ENCODE results near the gene CLSTN3.
A peak's percentile ranks its signal among the peaks of the same experiment; 100 is the strongest.
"Not testable (repeated sequence)": the region's sequence is repeated elsewhere in the genome, so short reads cannot be mapped to it uniquely, and the experiment has no call there.

The CLSTN3 gene

GRCh38 chr12:7103837-7104584 lies 26.2 kb upstream of the CLSTN3 start:
- DNase-seq (ENCODE audit: low spot score) = no peak

- no peak for DNase-seq (ENCODE audit: low spot score)
Observed at GRCh38 chr12:7106082-7106481, 24.1 kb upstream of the CLSTN3 start.

GRCh38 chr12:7107181-7107580 lies 23.0 kb upstream of the CLSTN3 start:
- not testable (repeated sequence) for DNase-seq (ENCODE audit: low spot score)

- DNase-seq (ENCODE audit: low spot score) = no peak
Observed at GRCh38 chr12:7107636-7108002, 22.6 kb upstream of the CLSTN3 start.

- DNase-seq (ENCODE audit: low spot score) = no peak
Observed at GRCh38 chr12:7108003-7108795, 22.0 kb upstream of the CLSTN3 start.

GRCh38 chr12:7108796-7109571 lies 21.2 kb upstream of the CLSTN3 start, which contains the start of gene C1RL:
TSS of gene C1RL (minus strand) at chr12:7109214. CDS start at chr12:7109180, 34 bp downstream.
- peak; percentile 72 for DNase-seq (ENCODE audit: low spot score)

GRCh38 chr12:7109572-7109920 lies 20.6 kb upstream of the CLSTN3 start:
- DNase-seq (ENCODE audit: low spot score) = no peak

GRCh38 chr12:7110661-7111060 lies 19.5 kb upstream of the CLSTN3 start:
- DNase-seq (ENCODE audit: low spot score) = no peak

GRCh38 chr12:7112041-7112440 lies 18.1 kb upstream of the CLSTN3 start:
- no peak for DNase-seq (ENCODE audit: low spot score)

- peak; percentile 68 for DNase-seq (ENCODE audit: low spot score)
Observed at GRCh38 chr12:7113389-7113871, 16.7 kb upstream of the CLSTN3 start.

GRCh38 chr12:7114008-7114407 lies 16.2 kb upstream of the CLSTN3 start:
- DNase-seq (ENCODE audit: low spot score) = no peak

- no peak for DNase-seq (ENCODE audit: low spot score)
Observed at GRCh38 chr12:7114851-7115250, 15.3 kb upstream of the CLSTN3 start.

- no peak for DNase-seq (ENCODE audit: low spot score)
Observed at GRCh38 chr12:7116196-7116595, 14.0 kb upstream of the CLSTN3 start.

GRCh38 chr12:7116916-7117315 lies 13.3 kb upstream of the CLSTN3 start:
- no peak for DNase-seq (ENCODE audit: low spot score)

- no peak for DNase-seq (ENCODE audit: low spot score)
Observed at GRCh38 chr12:7117670-7118069, 12.5 kb upstream of the CLSTN3 start.

- DNase-seq (ENCODE audit: low spot score) = no peak
Observed at GRCh38 chr12:7118881-7119280, 11.3 kb upstream of the CLSTN3 start.

GRCh38 chr12:7120166-7120565 lies 10.0 kb upstream of the CLSTN3 start:
- DNase-seq (ENCODE audit: low spot score) = no peak

GRCh38 chr12:7121324-7121723 lies 8.8 kb upstream of the CLSTN3 start:
- no peak for DNase-seq (ENCODE audit: low spot score)

- no peak for DNase-seq (ENCODE audit: low spot score)
Observed at GRCh38 chr12:7122811-7123769, 7.1 kb upstream of the CLSTN3 start.

- DNase-seq (ENCODE audit: low spot score) = no peak
Observed at GRCh38 chr12:7123806-7124522, 6.2 kb upstream of the CLSTN3 start.

Data from COLO829 (cell line).